IMR-90 (cell line): ENCODE measurements around the gene F5. TPM values are rescaled to one million over a fixed set of nuclear protein-coding genes. Genes with fewer than 3 reads are reported as not detected.

Experiments
- ATAC-seq: fragments of 200-7000 bp; cut with Tn5 transposase; 2 replicates; pipeline ENCODE4 v1.9.1; 2020; ENCODE audit warnings: low read depth, mild to moderate bottlenecking, moderate library complexity
- BruUV-seq: library from RNA; stranded (reverse); fragments of 400-500 nt; replicated peaks from 2 replicates; lab custom pipeline; 2021; lab: Mats Ljungman, UMichigan
- CTCF ChIA-PET: fragments of 300-600 bp; formaldehyde crosslinking; extraction: SDS; loops from one replicate; lab custom pipeline; 2021; ENCODE audit warnings: antibody characterized with exemption; lab: Yijun Ruan, JAX
- POLR2A ChIA-PET: fragments of 300-600 bp; sonication (Branson Sonifier 250); formaldehyde crosslinking; loops from one replicate; lab custom pipeline; 2022; ENCODE audit warnings: antibody characterized with exemption; ENCODE audit not compliant: unreplicated experiment; lab: Charles Lee
- DNase-seq: peaks from one replicate; pipeline ENCODE4 v3.0.0; 2013
- H2AFZ ChIP-seq: replicated peaks from 2 replicates; pipeline ENCODE3; 2013; ENCODE audit warnings: low read length, mild to moderate bottlenecking; ENCODE audit not compliant: poor library complexity
- H2AK5ac ChIP-seq: 2 replicates; pipeline ENCODE4 v1.6.1; 2013; ENCODE audit warnings: low read depth, low read length, inconsistent platforms
- H2AK9ac ChIP-seq: replicated peaks from 2 replicates; pipeline ENCODE3; 2013; ENCODE audit warnings: mild to moderate bottlenecking, low read depth, low read length, moderate library complexity; ENCODE audit not compliant: poor library complexity
- H2BK120ac ChIP-seq: 2 replicates; pipeline ENCODE4 v1.6.1; 2013; ENCODE audit warnings: low read depth, low read length, inconsistent platforms
- H2BK15ac ChIP-seq: 3 replicates; pipeline ENCODE4 v1.6.1; 2013; ENCODE audit warnings: low read depth, low read length, inconsistent platforms
- H2BK20ac ChIP-seq: 2 replicates; pipeline ENCODE4 v1.6.1; 2013; ENCODE audit warnings: low read depth, mild to moderate bottlenecking, inconsistent platforms, low read length, moderate library complexity
- H2BK5ac ChIP-seq: 2 replicates; pipeline ENCODE4 v1.6.1; 2013; ENCODE audit warnings: mild to moderate bottlenecking, low read depth, low read length, inconsistent platforms; ENCODE audit not compliant: poor library complexity, severe bottlenecking
- H3K14ac ChIP-seq: replicated peaks from 2 replicates; pipeline ENCODE4 v1.6.1; 2013; ENCODE audit warnings: low read depth, low read length, inconsistent platforms
- H3K18ac ChIP-seq: 2 replicates; pipeline ENCODE4 v1.6.1; 2013; ENCODE audit warnings: low read depth, low read length, control low read depth
- H3K23ac ChIP-seq: 2 replicates; pipeline ENCODE4 v1.6.1; 2013; ENCODE audit warnings: low read depth, low read length, inconsistent platforms
- H3K27ac ChIP-seq: 2 replicates; pipeline ENCODE4 v1.5.1; 2013; ENCODE audit warnings: mild to moderate bottlenecking, control low read depth, low read length; ENCODE audit not compliant: insufficient read depth
- H3K27me3 ChIP-seq: 2 replicates; pipeline ENCODE4 v1.6.1; 2013; ENCODE audit warnings: low read length; ENCODE audit not compliant: control insufficient read depth, insufficient read depth
- H3K36me3 ChIP-seq: 2 replicates; pipeline ENCODE4 v1.6.1; 2013; ENCODE audit warnings: low read length, mixed read lengths; ENCODE audit not compliant: control insufficient read depth, insufficient read depth
- H3K4ac ChIP-seq: 2 replicates; pipeline ENCODE4 v1.6.1; 2013; ENCODE audit warnings: low read depth, low read length, inconsistent platforms
- H3K4me1 ChIP-seq: 2 replicates; pipeline ENCODE4 v1.6.1; 2013; ENCODE audit warnings: low read length, mixed read lengths; ENCODE audit not compliant: control insufficient read depth, insufficient read depth
- H3K4me2 ChIP-seq: 2 replicates; pipeline ENCODE4 v1.6.1; 2013; ENCODE audit warnings: low read depth, mild to moderate bottlenecking, control low read depth, low read length, moderate library complexity
- H3K4me3 ChIP-seq: 2 replicates; pipeline ENCODE4 v1.5.1; 2013; ENCODE audit warnings: low read depth, mild to moderate bottlenecking, control low read depth, low read length, moderate library complexity; ENCODE audit not compliant: insufficient read depth
- H3K56ac ChIP-seq: 2 replicates; pipeline ENCODE4 v1.6.1; 2013; ENCODE audit warnings: low read length, inconsistent platforms; ENCODE audit not compliant: insufficient read depth; ENCODE audit errors: extremely low read depth
- H3K79me1 ChIP-seq, 2 experiments: 2 replicates each; pipeline ENCODE4 v1.6.1; 2013; ENCODE audit warnings: low read length in 2 of 2, inconsistent platforms in 1 of 2, low read depth in 1 of 2
- H3K9ac ChIP-seq: 2 replicates; pipeline ENCODE4 v1.6.1; 2013; ENCODE audit warnings: low read depth, low read length, control low read depth
- H3K9me1 ChIP-seq: 2 replicates; pipeline ENCODE4 v1.6.1; 2013; ENCODE audit warnings: low read length, inconsistent platforms; ENCODE audit not compliant: insufficient read depth
- H3K9me3 ChIP-seq: 2 replicates; pipeline ENCODE4 v1.6.1; 2013; ENCODE audit warnings: low read length; ENCODE audit not compliant: control insufficient read depth, insufficient read depth
- H4K20me1 ChIP-seq: 2 replicates; pipeline ENCODE4 v1.6.1; 2013; ENCODE audit warnings: low read length, inconsistent platforms; ENCODE audit not compliant: insufficient read depth
- H4K5ac ChIP-seq: 2 replicates; pipeline ENCODE4 v1.6.1; 2013; ENCODE audit warnings: mild to moderate bottlenecking, low read depth, low read length, control low read depth
- H4K8ac ChIP-seq, 2 experiments: 2 replicates each; pipeline ENCODE4 v1.6.1; 2013; ENCODE audit warnings: low read depth in 2 of 2, low read length in 2 of 2, control low read depth in 1 of 2, inconsistent platforms in 1 of 2
- H4K91ac ChIP-seq: 2 replicates; pipeline ENCODE4 v1.6.1; 2013; ENCODE audit warnings: low read depth, low read length, inconsistent platforms; ENCODE audit not compliant: insufficient read depth
- BHLHE40 ChIP-seq: fragments of 150-350 bp; IDR thresholded peaks from 2 replicates; pipeline ENCODE4 v1.6.1; 2016; ENCODE audit warnings: mild to moderate bottlenecking, low read depth, low read length
- CEBPB ChIP-seq: IDR thresholded peaks from 2 replicates; pipeline ENCODE4 v1.6.1; 2012; ENCODE audit warnings: low read depth, low read length, improper control_type of control experiment
- CHD1 ChIP-seq: IDR thresholded peaks from 2 replicates; pipeline ENCODE4 v1.6.1; 2012; ENCODE audit warnings: low read depth, low read length, improper control_type of control experiment
- FOS ChIP-seq: fragments of 150-350 bp; IDR thresholded peaks from 2 replicates; pipeline ENCODE4 v1.6.1; 2016; ENCODE audit warnings: low read depth, low read length
- MAFK ChIP-seq: IDR thresholded peaks from 2 replicates; pipeline ENCODE4 v1.6.1; 2012; ENCODE audit warnings: low read depth, low read length, improper control_type of control experiment
- MAZ ChIP-seq: IDR thresholded peaks from 2 replicates; pipeline ENCODE4 v1.6.1; 2012; ENCODE audit warnings: low read depth, mild to moderate bottlenecking, low read length, improper control_type of control experiment, moderate library complexity, borderline replicate concordance
- MXI1 ChIP-seq: IDR thresholded peaks from 2 replicates; pipeline ENCODE4 v1.6.1; 2012; ENCODE audit warnings: low read depth, mild to moderate bottlenecking, low read length, moderate library complexity, borderline replicate concordance
- NFE2L2 ChIP-seq: fragments of 150-350 bp; IDR thresholded peaks from 2 replicates; pipeline ENCODE4 v1.6.1; 2016; ENCODE audit warnings: low read depth, mild to moderate bottlenecking, low read length
- POLR2A ChIP-seq: IDR thresholded peaks from 2 replicates; pipeline ENCODE4 v1.6.1; 2012; ENCODE audit warnings: mild to moderate bottlenecking, low read depth, low read length
- RAD21 ChIP-seq: IDR thresholded peaks from 2 replicates; pipeline ENCODE4 v1.6.1; 2012; ENCODE audit warnings: low read length, improper control_type of control experiment
- RCOR1 ChIP-seq: IDR thresholded peaks from 2 replicates; pipeline ENCODE4 v1.6.1; 2012; ENCODE audit warnings: mild to moderate bottlenecking, low read length, improper control_type of control experiment; ENCODE audit not compliant: insufficient replicate concordance
- RFX5 ChIP-seq: IDR thresholded peaks from 2 replicates; pipeline ENCODE4 v1.8.0; 2012; ENCODE audit warnings: low read depth, mild to moderate bottlenecking, low read length, moderate library complexity
- SMC3 ChIP-seq: fragments of 150-350 bp; IDR thresholded peaks from 2 replicates; pipeline ENCODE4 v1.6.1; 2016; ENCODE audit warnings: low read depth, mild to moderate bottlenecking, antibody characterized with exemption, low read length, moderate library complexity
- WGBS, 2 experiments: methylation state at CpG; one replicate each; pipeline versions ENCODE4 v1.1.5 to v1.1.7; 2013; ENCODE audit warnings: missing lambda C conversion rate in 2 of 2; ENCODE audit not compliant: insufficient read length in 1 of 2; ENCODE audit errors: extremely low coverage in 2 of 2; 5-methylcytosine and 5-hydroxymethylcytosine counted together
- dilution Hi-C: fragments of 300-500 bp; cut with HindIII; formaldehyde crosslinking; loops from one replicate; pipeline ENCODE4 v1.14.3; 2018; ENCODE audit warnings: low sequenced_read_pairs; ENCODE audit not compliant: unreplicated experiment
- in situ Hi-C: fragments of 300-500 bp; cut with MboI; formaldehyde crosslinking; loops from 3 replicates; pipeline ENCODE4 v1.14.3; 2019; ENCODE audit warnings: low sequenced_read_pairs, inconsistent platforms, mixed read lengths
- intact Hi-C: fragments of 100-400 bp; cut with micrococcal nuclease; formaldehyde crosslinking; loops from 2 replicates; pipeline ENCODE4 v1.10.0; 2022
- polyA plus RNA-seq, 3 experiments: library from polyadenylated mRNA; depleted of rRNA; stranded (reverse); fragments of >200 nt; gene quantifications; 2 replicates each; pipeline ENCODE4 v1.2.3, GENCODE V29; 2012; ENCODE audit warnings: low replicate concordance in 1 of 3
- total RNA-seq: library from RNA; depleted of rRNA; stranded (reverse); fragments of >200 nt; gene quantifications from 2 replicates; pipeline ENCODE4 v1.2.3, GENCODE V29; 2012
- TF ChIP-seq, protein P1 (sequence below): fragments of 150-350 bp; IDR thresholded peaks from 2 replicates; pipeline ENCODE4 v1.6.1; 2016; ENCODE audit warnings: low read depth, mild to moderate bottlenecking, low read length, moderate library complexity, borderline replicate concordance
- TF ChIP-seq, protein P2 (sequence below): conservative IDR thresholded peaks from 2 replicates; pipeline ENCODE4 v1.5.1; 2012; ENCODE audit warnings: mild to moderate bottlenecking, low read depth, low read length, improper control_type of control experiment
- TF ChIP-seq, protein P3 (sequence below): fragments of 150-350 bp; IDR thresholded peaks from 2 replicates; pipeline ENCODE4 v1.6.1; 2017; ENCODE audit warnings: mild to moderate bottlenecking, antibody characterized with exemption, low read length, low read depth

Gene F5
- total and polyA plus RNA-seq, 2 of the 4 experiments (the other 2 are of a cell fraction), result not detected

DNA sequence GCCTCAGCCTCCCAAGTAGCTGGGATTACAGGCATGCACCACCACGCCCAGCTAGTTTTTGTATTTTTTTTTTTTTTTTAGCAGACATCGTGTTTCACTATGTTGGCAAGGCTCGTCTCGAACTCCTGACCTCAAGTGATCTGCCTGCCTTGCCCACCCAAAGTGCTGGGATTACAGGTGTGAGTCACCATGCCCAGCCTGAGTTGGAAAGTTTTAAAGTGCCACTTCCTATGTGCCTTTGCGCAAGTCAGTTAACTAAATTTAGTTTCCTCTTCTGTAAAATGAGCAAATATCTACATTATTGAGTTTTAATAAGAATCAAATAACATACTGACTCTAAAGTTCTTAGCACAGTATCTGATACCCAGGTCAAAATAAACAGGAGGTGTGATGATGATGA, 112.9 kb downstream of the F5 start:
- intact Hi-C loops, result no loop called here
- H3K4ac ChIP-seq, result no peak overlapping the region
- no peaks in the 10 kb centered on the region for H3K27me3 ChIP-seq
- H2BK20ac ChIP-seq, result no peak overlapping the region
- ATAC-seq (no peak), DNase-seq (no peak)
- H3K18ac ChIP-seq, result no peak overlapping the region
- TF ChIP-seq, protein P1, sequence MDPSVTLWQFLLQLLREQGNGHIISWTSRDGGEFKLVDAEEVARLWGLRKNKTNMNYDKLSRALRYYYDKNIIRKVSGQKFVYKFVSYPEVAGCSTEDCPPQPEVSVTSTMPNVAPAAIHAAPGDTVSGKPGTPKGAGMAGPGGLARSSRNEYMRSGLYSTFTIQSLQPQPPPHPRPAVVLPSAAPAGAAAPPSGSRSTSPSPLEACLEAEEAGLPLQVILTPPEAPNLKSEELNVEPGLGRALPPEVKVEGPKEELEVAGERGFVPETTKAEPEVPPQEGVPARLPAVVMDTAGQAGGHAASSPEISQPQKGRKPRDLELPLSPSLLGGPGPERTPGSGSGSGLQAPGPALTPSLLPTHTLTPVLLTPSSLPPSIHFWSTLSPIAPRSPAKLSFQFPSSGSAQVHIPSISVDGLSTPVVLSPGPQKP, result no peak
- TF ChIP-seq FOS, result no peak
- TF ChIP-seq RFX5, result no peak
- TF ChIP-seq BHLHE40, result no peak
- no peak for TF ChIP-seq RCOR1
- no peak for TF ChIP-seq MXI1
- TF ChIP-seq MAZ, result no peak
- TF ChIP-seq, protein P2, sequence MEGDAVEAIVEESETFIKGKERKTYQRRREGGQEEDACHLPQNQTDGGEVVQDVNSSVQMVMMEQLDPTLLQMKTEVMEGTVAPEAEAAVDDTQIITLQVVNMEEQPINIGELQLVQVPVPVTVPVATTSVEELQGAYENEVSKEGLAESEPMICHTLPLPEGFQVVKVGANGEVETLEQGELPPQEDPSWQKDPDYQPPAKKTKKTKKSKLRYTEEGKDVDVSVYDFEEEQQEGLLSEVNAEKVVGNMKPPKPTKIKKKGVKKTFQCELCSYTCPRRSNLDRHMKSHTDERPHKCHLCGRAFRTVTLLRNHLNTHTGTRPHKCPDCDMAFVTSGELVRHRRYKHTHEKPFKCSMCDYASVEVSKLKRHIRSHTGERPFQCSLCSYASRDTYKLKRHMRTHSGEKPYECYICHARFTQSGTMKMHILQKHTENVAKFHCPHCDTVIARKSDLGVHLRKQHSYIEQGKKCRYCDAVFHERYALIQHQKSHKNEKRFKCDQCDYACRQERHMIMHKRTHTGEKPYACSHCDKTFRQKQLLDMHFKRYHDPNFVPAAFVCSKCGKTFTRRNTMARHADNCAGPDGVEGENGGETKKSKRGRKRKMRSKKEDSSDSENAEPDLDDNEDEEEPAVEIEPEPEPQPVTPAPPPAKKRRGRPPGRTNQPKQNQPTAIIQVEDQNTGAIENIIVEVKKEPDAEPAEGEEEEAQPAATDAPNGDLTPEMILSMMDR, result no peak
- no peak for TF ChIP-seq POLR2A
- TF ChIP-seq NFE2L2, result no peak
- no peak for TF ChIP-seq CHD1
- no peak for TF ChIP-seq CEBPB
- TF ChIP-seq SMC3, result no peak
- no peak for TF ChIP-seq MAFK
- no peak for TF ChIP-seq RAD21
- TF ChIP-seq, protein P3, sequence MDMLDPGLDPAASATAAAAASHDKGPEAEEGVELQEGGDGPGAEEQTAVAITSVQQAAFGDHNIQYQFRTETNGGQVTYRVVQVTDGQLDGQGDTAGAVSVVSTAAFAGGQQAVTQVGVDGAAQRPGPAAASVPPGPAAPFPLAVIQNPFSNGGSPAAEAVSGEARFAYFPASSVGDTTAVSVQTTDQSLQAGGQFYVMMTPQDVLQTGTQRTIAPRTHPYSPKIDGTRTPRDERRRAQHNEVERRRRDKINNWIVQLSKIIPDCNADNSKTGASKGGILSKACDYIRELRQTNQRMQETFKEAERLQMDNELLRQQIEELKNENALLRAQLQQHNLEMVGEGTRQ, result no peak
- ChIA-PET CTCF (no interaction called here), POLR2A (no interaction called here)
- H3K14ac ChIP-seq, result no peak overlapping the region
- no peak overlapping the region for H2BK120ac ChIP-seq
- H3K56ac ChIP-seq, result no peak overlapping the region
- no peak overlapping the region for H2AK5ac ChIP-seq
- H2AFZ ChIP-seq, result no peak overlapping the region
- H3K9ac ChIP-seq, result no peak overlapping the region
- no peak overlapping the region for H2BK5ac ChIP-seq
- H4K20me1 ChIP-seq, result no peaks in the 10 kb centered on the region
- peaks cover 7 to 9% of the 10 kb centered on the region in 2 experiments; a peak in 3 of 4 replicates for H3K79me1 ChIP-seq
- peaks cover 7% of the 10 kb centered on the region for H3K36me3 ChIP-seq
- no peak overlapping the region for H4K8ac ChIP-seq
- no peaks in the 10 kb centered on the region for H3K4me1 ChIP-seq
- H2BK15ac ChIP-seq, result no peak overlapping the region
- WGBS, 2 experiments, result no CpG with 5 or more reads among the region's 5 CpGs
- H3K23ac ChIP-seq, result no peak overlapping the region
- H4K5ac ChIP-seq, result no peak overlapping the region
- H4K91ac ChIP-seq, result no peak overlapping the region
- no peak overlapping the region for H3K4me3 ChIP-seq
- H3K4me2 ChIP-seq, result no peak overlapping the region
- no peaks in the 10 kb centered on the region for H3K9me1 ChIP-seq
- BruUV-seq, result no TSS peak
- H3K27ac ChIP-seq, result no peak overlapping the region
- H3K9me3 ChIP-seq, result no peaks in the 10 kb centered on the region
- dilution Hi-C loops, result no loop called here
- in situ Hi-C loops, result no loop called here
- no peak overlapping the region for H2AK9ac ChIP-seq
